ENCODE results near the gene MICU1. TPM values are rescaled to one million over a fixed set of nuclear protein-coding genes. Genes with fewer than 3 reads are reported as not detected.
A peak's percentile ranks its signal among the peaks of the same experiment; 100 is the strongest.
"Not testable (repeated sequence)": the region's sequence is repeated elsewhere in the genome, so short reads cannot be mapped to it uniquely, and the experiment has no call there.

The MICU1 gene
- total RNA-seq, 2 experiments from 2014 or later = 41.2 to 41.7 TPM

DNA sequence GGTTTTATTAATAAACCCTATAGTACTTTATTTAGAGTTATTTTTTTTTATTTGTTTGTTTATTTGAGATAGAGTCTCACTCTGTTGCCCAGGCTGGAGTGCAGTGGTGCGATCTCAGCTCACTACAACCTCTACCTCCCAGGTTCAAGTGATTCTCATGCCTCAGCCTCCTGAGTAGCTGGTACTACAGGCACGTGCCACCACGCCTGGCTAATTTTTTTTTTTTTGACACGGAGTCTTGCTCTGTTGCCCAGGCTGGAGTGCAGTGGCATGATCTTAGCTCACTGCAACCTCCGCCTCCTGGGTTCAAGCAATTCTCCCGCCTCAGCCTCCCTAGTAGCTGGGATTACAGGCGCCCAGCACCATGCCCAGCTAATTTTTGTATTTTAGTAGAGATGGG is 279.8 kb downstream of the MICU1 start:
- H3K4me1 Mint-ChIP-seq (ENCODE audit: low read depth) = peaks cover 21% of the 10 kb centered on the region
- H3K27ac Mint-ChIP-seq; intact Hi-C loops (cut with micrococcal nuclease); H3K36me3 Mint-ChIP-seq; H3K9me3 Mint-ChIP-seq; H3K27me3 Mint-ChIP-seq; DNase-seq; CTCF ChIA-PET; H3K4me3 Mint-ChIP-seq: not testable (repeated sequence)
- POLR2A ChIA-PET = interaction anchor here (0.6 kb wide), 1 partner anchor 408 kb away, joined by 5 read pairs; no protein-coding TSS in a partner anchor

DNA sequence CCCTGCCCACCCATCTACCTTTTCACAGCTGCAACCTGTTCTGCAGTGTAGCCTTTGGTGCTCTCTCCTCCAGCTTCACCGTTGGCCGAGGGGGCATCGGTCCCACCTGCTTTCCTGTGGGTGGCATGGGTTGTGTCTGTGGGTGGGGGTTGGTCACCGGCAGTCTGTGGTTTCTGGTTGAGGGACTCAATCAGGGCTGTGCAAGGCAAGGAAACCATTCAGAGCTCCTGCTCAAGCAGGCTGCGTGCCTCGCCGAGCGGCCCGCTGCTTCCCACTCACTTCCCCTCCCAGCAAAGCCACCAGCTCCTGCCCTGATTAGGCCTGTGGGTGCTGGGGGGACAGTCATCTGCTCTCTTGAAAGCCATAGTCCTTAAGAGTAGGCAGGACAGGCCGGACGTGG is 280.9 kb downstream of the MICU1 start:
- peak; percentile 67 for DNase-seq
- H3K27ac Mint-ChIP-seq = peak overlapping the region; percentile 54
- H3K4me1 Mint-ChIP-seq (ENCODE audit: low read depth) = peaks cover 26% of the 10 kb centered on the region
- no peak overlapping the region for H3K4me3 Mint-ChIP-seq
- intact Hi-C loops (cut with micrococcal nuclease) = no loop called here
- CTCF ChIA-PET = interaction anchor here (0.6 to 4.7 kb wide), 4 partner anchors 70 to 821 kb away, joined by 3 to 39 read pairs (median 4); no protein-coding TSS in a partner anchor
- no peaks in the 10 kb centered on the region for H3K9me3 Mint-ChIP-seq
- peaks cover 8% of the 10 kb centered on the region for H3K36me3 Mint-ChIP-seq
- POLR2A ChIA-PET = interaction anchor here (0.6 to 1.3 kb wide), 5 partner anchors 11 to 375 kb away, joined by 3 to 5 read pairs (median 3); no protein-coding TSS in a partner anchor
- H3K27me3 Mint-ChIP-seq = no peaks in the 10 kb centered on the region

DNA sequence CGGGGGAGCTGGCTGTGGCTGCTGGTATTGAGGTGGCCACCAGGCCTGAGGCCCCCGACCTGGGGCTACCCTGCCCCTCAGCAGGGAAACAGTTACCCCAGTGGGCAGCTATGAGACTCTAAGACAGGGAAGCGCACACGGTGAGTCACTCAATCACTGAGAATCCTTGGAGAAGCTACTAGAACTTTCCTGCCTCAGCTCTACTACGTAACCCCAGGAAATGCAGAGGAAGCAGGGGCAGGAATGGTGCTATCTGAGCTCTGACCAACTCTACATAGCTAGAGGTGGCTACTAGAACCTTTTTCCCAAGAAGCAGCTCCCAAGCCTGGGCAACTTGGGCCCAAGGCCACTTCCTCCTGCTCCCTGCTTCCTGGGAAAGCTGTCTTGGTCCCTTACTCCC is 283.0 kb downstream of the MICU1 start:
- Mint-ChIP-seq H3K27ac (peak overlapping the region; percentile 1), H3K4me3 (no peak overlapping the region), H3K9me3 (no peaks in the 10 kb centered on the region), H3K27me3 (no peaks in the 10 kb centered on the region), H3K4me1 (ENCODE audit: low read depth) (peaks cover 19% of the 10 kb centered on the region), H3K36me3 (peaks cover 9% of the 10 kb centered on the region)
- ChIA-PET POLR2A (interaction anchor here (1.3 kb wide), 1 partner anchor 16 kb away, joined by 4 read pairs; no protein-coding TSS in a partner anchor), CTCF (interaction anchor here (1.0 to 4.7 kb wide), 7 partner anchors 10 to 294 kb away, joined by 3 to 39 read pairs (median 3); partner anchors contain the start of gene DDIT4)
- intact Hi-C loops (cut with micrococcal nuclease) = no loop called here
- no peak for DNase-seq

DNA sequence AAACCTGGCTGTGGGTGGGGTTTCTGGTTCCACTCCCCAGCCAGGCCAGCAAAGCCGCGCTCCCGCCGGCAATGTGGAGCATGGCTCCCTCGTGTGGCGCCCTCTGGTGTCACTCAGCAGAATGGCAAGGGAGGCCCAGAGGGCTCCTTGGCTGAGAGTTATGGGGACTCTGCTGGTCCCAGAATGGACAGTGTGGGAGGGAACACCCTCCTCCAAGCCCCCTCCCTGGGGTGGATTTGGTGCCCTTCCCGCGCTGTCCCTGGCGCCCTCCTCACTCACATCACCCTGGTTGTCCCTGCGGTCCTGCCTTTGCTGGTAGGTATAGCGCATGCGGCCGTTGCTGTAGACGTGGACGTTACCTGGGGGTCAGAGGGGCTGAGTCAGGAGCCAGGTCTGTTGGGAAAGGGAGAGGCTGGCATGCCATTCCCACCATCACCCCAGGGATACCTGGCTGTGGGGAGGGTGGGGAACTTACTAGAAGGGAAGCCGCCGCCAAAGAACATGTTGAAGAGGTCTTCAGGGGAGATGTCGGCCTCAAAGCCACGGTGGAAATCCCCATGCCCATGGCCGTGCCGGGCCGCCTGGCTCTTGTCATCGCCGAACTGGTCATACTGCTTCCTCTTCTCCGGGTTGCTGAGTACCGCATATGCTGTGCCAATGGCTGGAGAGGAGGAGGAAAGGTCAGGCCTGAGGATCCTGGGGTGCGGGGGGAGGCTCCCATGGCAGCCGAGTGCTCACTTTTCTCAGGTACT is 285.2 kb downstream of the MICU1 start:
- peak overlapping the region; percentile 33 for H3K27ac Mint-ChIP-seq
- peaks cover 16% of the 10 kb centered on the region for H3K36me3 Mint-ChIP-seq
- ChIA-PET CTCF (interaction anchor here (0.7 to 7.8 kb wide), 23 partner anchors 9 to 444 kb away, joined by 3 to 87 read pairs (median 5); partner anchors contain the start of gene DDIT4), POLR2A (interaction anchor here (1.1 to 1.2 kb wide), 2 partner anchors 9 to 66 kb away, joined by 3 read pairs; no protein-coding TSS in a partner anchor)
- H3K9me3 Mint-ChIP-seq = no peaks in the 10 kb centered on the region
- intact Hi-C loops (cut with micrococcal nuclease) = loop anchor here (1.0 to 2.0 kb wide), 3 partner anchors 208 to 444 kb away; no protein-coding TSS in a partner anchor
- H3K4me3 Mint-ChIP-seq = no peak overlapping the region
- peak; percentile 88 for DNase-seq
- H3K4me1 Mint-ChIP-seq (ENCODE audit: low read depth) = peaks cover 36% of the 10 kb centered on the region
- H3K27me3 Mint-ChIP-seq = no peaks in the 10 kb centered on the region

DNA sequence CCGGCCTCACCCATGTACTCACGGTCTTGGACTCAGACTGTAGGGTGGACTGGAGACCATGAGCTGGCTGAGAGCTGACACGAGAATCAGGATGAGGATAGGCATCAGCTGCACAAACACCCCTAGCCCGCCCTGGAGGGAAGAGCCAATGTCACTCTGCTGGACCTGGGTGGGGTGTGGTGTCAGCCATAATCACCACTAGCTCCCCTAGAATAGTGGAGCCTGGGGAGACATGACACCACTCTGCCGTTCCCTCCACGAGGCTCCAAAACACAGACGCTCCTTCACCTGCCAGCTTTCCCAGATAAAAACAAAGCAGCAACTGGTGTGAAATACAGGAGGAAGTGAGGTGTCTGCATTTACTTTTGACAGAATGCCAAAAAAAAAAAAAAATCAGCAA is 287.7 kb downstream of the MICU1 start:
- no peaks in the 10 kb centered on the region for H3K27me3 Mint-ChIP-seq
- no peak overlapping the region for H3K4me3 Mint-ChIP-seq
- H3K9me3 Mint-ChIP-seq = no peaks in the 10 kb centered on the region
- DNase-seq = no peak
- no peak overlapping the region for H3K27ac Mint-ChIP-seq
- POLR2A ChIA-PET = interaction anchor here (1.6 kb wide), 1 partner anchor 10 kb away, joined by 5 read pairs; no protein-coding TSS in a partner anchor
- CTCF ChIA-PET = interaction anchor here (0.6 to 8.9 kb wide), 27 partner anchors 10 to 1022 kb away, joined by 3 to 183 read pairs (median 7); partner anchors contain the start of genes ANAPC16, ASCC1, DDIT4 and DNAJB12
- peaks cover 51% of the 10 kb centered on the region for H3K4me1 Mint-ChIP-seq (ENCODE audit: low read depth)
- intact Hi-C loops (cut with micrococcal nuclease) = loop anchor here (10.0 kb wide), 2 partner anchors 373 to 613 kb away; partner anchors contain the start of gene CHST3
- H3K36me3 Mint-ChIP-seq = peaks cover 20% of the 10 kb centered on the region

DNA sequence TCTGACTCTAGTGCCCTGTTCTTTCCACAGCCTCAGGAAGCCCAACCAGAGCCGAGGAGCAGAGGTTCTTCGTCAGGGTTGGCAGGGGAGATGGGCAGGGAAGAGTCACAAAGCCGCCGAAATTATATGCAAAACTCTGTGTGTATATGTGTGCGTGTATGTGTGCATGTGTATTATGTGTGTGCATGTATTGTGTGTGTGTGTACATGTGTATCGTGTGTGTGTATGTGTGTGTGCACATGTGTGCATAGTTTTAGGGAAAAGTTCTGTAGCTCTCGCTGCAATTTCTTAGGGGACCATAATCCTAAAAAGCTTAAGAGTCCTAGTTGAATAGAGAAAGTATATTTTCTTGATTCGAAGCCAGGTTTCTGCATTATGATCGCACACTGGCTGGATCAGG is 288.2 kb downstream of the MICU1 start:
- Mint-ChIP-seq H3K36me3 (peaks cover 20% of the 10 kb centered on the region), H3K4me1 (ENCODE audit: low read depth) (peaks cover 56% of the 10 kb centered on the region)
- CTCF ChIA-PET = interaction anchor here (0.6 to 8.9 kb wide), 52 partner anchors 10 to 1022 kb away, joined by 3 to 183 read pairs (median 5); partner anchors contain the start of genes ANAPC16, ASCC1, DDIT4 and DNAJB12

DNA sequence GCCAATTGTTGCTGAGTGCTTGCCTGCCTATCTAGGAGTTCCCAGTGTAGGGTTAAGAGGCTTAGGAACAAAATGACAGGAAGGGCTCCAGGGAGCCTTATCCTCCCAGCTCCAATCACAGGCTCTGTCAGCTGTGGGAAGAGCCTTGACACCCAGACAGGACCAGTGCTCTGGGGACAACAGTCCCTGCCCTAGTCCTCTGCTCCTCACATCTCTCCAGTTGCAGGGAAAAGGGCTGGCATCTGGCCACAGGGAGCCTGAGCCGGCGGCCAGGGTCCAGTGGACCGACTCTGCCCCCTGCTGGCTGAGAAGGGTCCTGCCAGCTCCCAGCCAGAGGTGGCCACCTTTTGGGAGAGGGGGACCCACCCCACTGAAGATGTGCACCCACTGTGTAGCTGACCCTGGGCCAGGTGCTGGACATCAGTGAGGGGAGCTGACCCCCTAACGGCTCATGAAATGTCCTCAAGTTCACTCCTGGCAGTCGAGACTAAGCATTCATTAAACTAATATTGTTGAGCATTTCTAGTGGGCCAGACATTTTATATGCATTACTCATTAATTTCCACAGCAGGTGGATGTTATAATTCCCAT is 288.7 kb downstream of the MICU1 start:
- H3K4me1 Mint-ChIP-seq (ENCODE audit: low read depth) = peaks cover 61% of the 10 kb centered on the region
- H3K9me3 Mint-ChIP-seq = no peaks in the 10 kb centered on the region
- peak overlapping the region; percentile 99 for H3K27ac Mint-ChIP-seq
- CTCF ChIA-PET = interaction anchor here (0.5 to 8.9 kb wide), 58 partner anchors 10 to 441 kb away, joined by 3 to 183 read pairs (median 5); partner anchors contain the start of genes ANAPC16, ASCC1, DDIT4 and DNAJB12
- peak; percentile 79 for DNase-seq
- no peak overlapping the region for H3K4me3 Mint-ChIP-seq
- peaks cover 20% of the 10 kb centered on the region for H3K36me3 Mint-ChIP-seq
- POLR2A ChIA-PET = interaction anchor here (0.6 to 12.2 kb wide), 6 partner anchors 9 to 120 kb away, joined by 4 to 240 read pairs (median 18); partner anchors contain the start of genes ASCC1 and DDIT4
- no peaks in the 10 kb centered on the region for H3K27me3 Mint-ChIP-seq
- intact Hi-C loops (cut with micrococcal nuclease) = loop anchor here (10.0 kb wide), 2 partner anchors 372 to 612 kb away; partner anchors contain the start of gene CHST3

More for the DNA sequence above, 288.2 kb downstream of the MICU1 start:
- POLR2A ChIA-PET = interaction anchor here (0.6 to 12.2 kb wide), 4 partner anchors 10 to 96 kb away, joined by 4 to 240 read pairs (median 42); partner anchors contain the start of gene DDIT4
- Mint-ChIP-seq H3K4me3 (no peak overlapping the region), H3K27ac (no peak overlapping the region), H3K9me3 (no peaks in the 10 kb centered on the region), H3K27me3 (no peaks in the 10 kb centered on the region)
- intact Hi-C loops (cut with micrococcal nuclease) = loop anchor here (10.0 kb wide), 2 partner anchors 373 to 613 kb away; partner anchors contain the start of gene CHST3
- DNase-seq = no peak

DNA sequence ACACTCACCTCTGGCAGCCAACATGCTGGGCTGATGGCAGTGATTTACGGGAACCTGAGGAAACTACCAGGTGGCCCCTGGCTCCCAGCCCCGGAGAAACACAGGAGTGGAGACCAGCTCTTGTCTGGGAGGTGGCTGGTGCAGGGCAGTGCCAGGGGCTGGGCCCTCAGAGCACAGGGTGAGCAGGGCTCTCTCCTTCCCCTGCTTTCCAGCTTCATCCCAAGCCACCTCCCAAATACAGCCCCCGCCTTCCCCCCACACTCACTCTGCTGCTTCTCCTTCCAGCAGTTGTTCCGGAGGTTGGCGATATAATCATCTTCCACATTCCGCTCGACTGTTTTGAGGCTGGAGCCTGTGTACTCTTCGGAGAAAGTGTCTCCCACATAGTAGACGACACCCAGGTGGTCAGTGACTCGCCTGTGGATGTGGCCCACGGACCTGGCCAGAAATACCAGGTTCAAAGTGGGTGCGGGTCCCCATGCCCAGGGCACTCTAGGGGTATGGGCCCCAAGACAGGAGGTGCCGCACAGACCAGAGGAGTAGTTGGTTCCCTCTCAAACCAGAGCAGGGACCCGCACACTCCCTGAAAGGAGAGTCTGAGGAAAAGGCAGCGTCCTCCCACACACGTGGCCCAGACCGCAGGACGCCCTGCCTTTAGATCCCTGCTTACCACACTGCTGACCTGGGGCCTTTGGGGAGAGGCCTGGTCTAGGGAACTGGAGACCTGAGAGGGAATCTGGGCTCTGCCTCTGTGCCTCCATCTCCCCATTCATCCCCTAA is 289.4 kb downstream of the MICU1 start:
- intact Hi-C loops (cut with micrococcal nuclease) = loop anchor here (10.0 kb wide), 2 partner anchors 372 to 612 kb away; partner anchors contain the start of gene CHST3
- H3K9me3 Mint-ChIP-seq = no peaks in the 10 kb centered on the region
- peaks cover 20% of the 10 kb centered on the region for H3K36me3 Mint-ChIP-seq
- peak overlapping the region; percentile 99 for H3K27ac Mint-ChIP-seq
- ChIA-PET POLR2A (interaction anchor here (1.0 to 12.2 kb wide), 11 partner anchors 8 to 288 kb away, joined by 4 to 240 read pairs (median 10); partner anchors contain the start of genes ASCC1 and DDIT4), CTCF (interaction anchor here (0.5 to 8.9 kb wide), 53 partner anchors 9 to 440 kb away, joined by 3 to 183 read pairs (median 5); partner anchors contain the start of genes ANAPC16, ASCC1, DDIT4 and SPOCK2)
- peak; percentile 17 for DNase-seq
- peaks cover 66% of the 10 kb centered on the region for H3K4me1 Mint-ChIP-seq (ENCODE audit: low read depth)
- H3K27me3 Mint-ChIP-seq = no peaks in the 10 kb centered on the region
- peak overlapping the region; percentile 55 for H3K4me3 Mint-ChIP-seq

DNA sequence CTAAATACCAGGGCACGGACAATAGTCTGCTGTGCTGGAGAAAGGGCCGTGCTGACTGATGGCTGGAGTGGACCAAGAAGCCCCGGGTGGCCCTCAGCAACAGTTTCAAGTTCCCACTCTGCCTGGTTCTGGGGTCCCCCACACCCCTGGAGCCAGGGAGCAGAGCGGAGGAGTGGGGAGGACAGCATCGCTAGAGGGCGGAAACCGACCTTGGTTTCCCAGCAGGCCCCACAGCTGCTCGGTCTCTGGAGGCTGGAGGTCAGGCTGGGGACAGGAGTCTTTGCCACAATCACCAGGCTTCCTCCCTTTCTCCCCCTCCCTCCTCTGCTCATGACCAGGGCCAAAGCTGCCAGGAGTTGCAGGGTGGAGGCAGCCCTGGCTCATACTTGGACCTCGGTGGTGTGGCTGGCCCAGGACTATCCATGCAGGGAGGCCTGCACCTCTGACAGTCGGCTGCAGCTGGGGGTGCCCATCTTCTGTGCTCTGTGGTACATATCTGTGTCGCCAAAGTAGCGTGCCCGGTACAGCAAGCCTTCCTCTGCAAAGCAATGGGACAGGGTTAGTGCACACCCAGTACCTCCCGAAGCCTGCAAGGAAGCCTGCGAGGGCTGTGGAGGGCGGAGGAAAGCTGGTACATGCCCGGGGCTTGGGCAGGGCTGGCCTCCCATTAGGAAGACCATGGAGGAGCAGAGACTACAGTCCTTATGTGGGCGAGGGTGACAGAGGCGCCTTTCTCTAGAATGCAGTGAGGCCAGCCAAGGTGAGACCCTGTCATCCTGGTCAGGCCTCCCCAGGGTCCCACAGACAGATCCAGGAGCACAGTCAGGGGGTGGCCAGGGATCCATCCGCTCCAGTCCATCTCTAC is 290.3 kb downstream of the MICU1 start:
- peak; percentile 80 for DNase-seq
- H3K4me1 Mint-ChIP-seq (ENCODE audit: low read depth) = peaks cover 70% of the 10 kb centered on the region
- H3K9me3 Mint-ChIP-seq = no peaks in the 10 kb centered on the region
- ChIA-PET POLR2A (interaction anchor here (1.1 to 12.2 kb wide), 11 partner anchors 9 to 287 kb away, joined by 4 to 240 read pairs (median 10); partner anchors contain the start of genes ANAPC16, ASCC1 and DDIT4), CTCF (interaction anchor here (0.6 to 8.9 kb wide), 18 partner anchors 9 to 439 kb away, joined by 3 to 183 read pairs (median 6); partner anchors contain the start of gene DDIT4)
- intact Hi-C loops (cut with micrococcal nuclease) = loop anchor here (1.0 to 10.0 kb wide), 8 partner anchors 19 to 611 kb away; partner anchors contain the start of genes CHST3, DDIT4, DNAJB12 and SPOCK2
- H3K36me3 Mint-ChIP-seq = peaks cover 15% of the 10 kb centered on the region
- H3K27ac Mint-ChIP-seq = peak overlapping the region; percentile 99
- H3K4me3 Mint-ChIP-seq = peak overlapping the region; percentile 55
- no peaks in the 10 kb centered on the region for H3K27me3 Mint-ChIP-seq

Measured in activated CD4-positive, alpha-beta memory T cell treated with anti-CD3 and anti-CD28 coated beads for 36 hours (primary cell).